HepG2 (cell line): Measurements from ENCODE around the gene GCG. TPM values are rescaled to one million over a fixed set of nuclear protein-coding genes. Genes with fewer than 3 reads are reported as not detected.

Experiments used
- ARNTL ChIP-seq: sonication (generic); formaldehyde crosslinking; IDR thresholded peaks from 2 replicates; pipeline ENCODE4 v1.4.0; 2020; ENCODE audit warnings: mild to moderate bottlenecking, missing genetic modification reagents
- HES4 ChIP-seq: sonication (generic); formaldehyde crosslinking; IDR thresholded peaks from 2 replicates; pipeline ENCODE4 v1.9.0; 2021; ENCODE audit warnings: mild to moderate bottlenecking, missing genetic modification reagents, borderline replicate concordance
- KDM4B ChIP-seq: sonication (generic); formaldehyde crosslinking; IDR thresholded peaks from 2 replicates; pipeline ENCODE4 v1.4.0; 2020; ENCODE audit warnings: missing genetic modification reagents
- KLF12 ChIP-seq: sonication (generic); formaldehyde crosslinking; IDR thresholded peaks from 2 replicates; pipeline ENCODE4 v1.4.0; 2020; ENCODE audit warnings: missing genetic modification reagents, borderline replicate concordance
- MAZ ChIP-seq, 2 experiments: sonication (generic) in 1 of 2; formaldehyde crosslinking in 1 of 2; IDR thresholded peaks; 2 replicates each; pipeline versions ENCODE4 v1.5.0 to v1.6.1; 2012 to 2020; ENCODE audit warnings: low read depth in 2 of 2, mild to moderate bottlenecking in 2 of 2, borderline replicate concordance in 1 of 2, improper control_type of control experiment in 1 of 2, low read length in 1 of 2, missing genetic modification reagents in 1 of 2, moderate library complexity in 1 of 2
- NCOA2 ChIP-seq: sonication (generic); formaldehyde crosslinking; IDR thresholded peaks from 2 replicates; pipeline ENCODE4 v1.8.0; 2022; ENCODE audit warnings: inconsistent platforms
- NFIB ChIP-seq: sonication (generic); formaldehyde crosslinking; IDR thresholded peaks from 2 replicates; pipeline ENCODE4 v1.9.0; 2021; ENCODE audit warnings: missing genetic modification reagents, mild to moderate bottlenecking, borderline replicate concordance
- NPAS2 ChIP-seq: sonication (generic); formaldehyde crosslinking; IDR thresholded peaks from 2 replicates; pipeline ENCODE4 v1.8.0; 2022; ENCODE audit warnings: mild to moderate bottlenecking, missing genetic modification reagents, borderline replicate concordance
- PITX1 ChIP-seq: sonication (generic); formaldehyde crosslinking; IDR thresholded peaks from 2 replicates; pipeline ENCODE4 v1.5.1; 2020; ENCODE audit warnings: mild to moderate bottlenecking, missing genetic modification reagents
- PLRG1 ChIP-seq: fragments of 450-650 bp; conservative IDR thresholded peaks from 2 replicates; pipeline ENCODE4 v1.6.1; 2016
- SRSF1 ChIP-seq: fragments of 200-400 bp; formaldehyde crosslinking; optimal IDR thresholded peaks from 2 replicates; pipeline ENCODE3; 2017; ENCODE audit warnings: mild to moderate bottlenecking, low read depth, low read length, moderate library complexity
- STAG1 ChIP-seq: sonication (generic); formaldehyde crosslinking; IDR thresholded peaks from 2 replicates; pipeline ENCODE4 v1.4.0; 2020; ENCODE audit warnings: missing genetic modification reagents
- ZFYVE20 ChIP-seq: sonication (generic); formaldehyde crosslinking; IDR thresholded peaks from 2 replicates; pipeline ENCODE4 v1.8.0; 2023; ENCODE audit warnings: low read depth, mild to moderate bottlenecking, moderate library complexity, missing genetic modification reagents, borderline replicate concordance
- ZKSCAN1 ChIP-seq: fragments of 150-350 bp; IDR thresholded peaks from 2 replicates; pipeline ENCODE4 v1.6.1; 2014; ENCODE audit warnings: low read length
- ZNF263 ChIP-seq: sonication (generic); formaldehyde crosslinking; IDR thresholded peaks from 2 replicates; pipeline ENCODE4 v1.4.0; 2020; ENCODE audit warnings: missing genetic modification reagents
- ZNF335 ChIP-seq: sonication (generic); formaldehyde crosslinking; IDR thresholded peaks from 2 replicates; pipeline ENCODE4 v1.4.0; 2020; ENCODE audit warnings: missing genetic modification reagents
- ZNF562 ChIP-seq: sonication (generic); formaldehyde crosslinking; IDR thresholded peaks from 2 replicates; pipeline ENCODE4 v1.8.0; 2022; ENCODE audit warnings: missing genetic modification reagents, borderline replicate concordance
- ZNF775 ChIP-seq: sonication (generic); formaldehyde crosslinking; IDR thresholded peaks from 2 replicates; pipeline ENCODE4 v1.4.0; 2020; ENCODE audit warnings: missing genetic modification reagents, mild to moderate bottlenecking, moderate library complexity, borderline replicate concordance
- polyA plus RNA-seq, 8 experiments: library from polyadenylated mRNA; depleted of rRNA in 3 of 8; stranded (reverse) in 7 of 8; unstranded in 1 of 8; fragments of >200 nt; fragmentation: Illumina TruSeq in 4 of 8; extraction: Trizol in 4 of 8; gene quantifications; 2 replicates each; pipeline versions ENCODE4 v1.2.1 to v1.2.3, GENCODE V29; 2011 to 2016; ENCODE audit warnings: low read depth in 4 of 8, missing spikeins in 1 of 8, mixed read lengths in 1 of 8; ENCODE audit not compliant: insufficient read depth in 1 of 8
- total RNA-seq, 5 experiments: library from RNA; depleted of rRNA; stranded (reverse); fragments of >200 nt; fragmentation: Illumina TruSeq; extraction: Trizol; gene quantifications; 2 replicates each; pipeline ENCODE4 v1.2.3, GENCODE V29; 2016; ENCODE audit warnings: low read depth in 1 of 5
- TF ChIP-seq, protein P1 (sequence below): sonication (generic); formaldehyde crosslinking; IDR thresholded peaks from 2 replicates; pipeline ENCODE4 v1.5.0; 2020; ENCODE audit warnings: missing genetic modification reagents
- TF ChIP-seq, protein P2 (sequence below): sonication (generic); formaldehyde crosslinking; IDR thresholded peaks from 2 replicates; pipeline ENCODE4 v1.4.0; 2020; ENCODE audit warnings: mild to moderate bottlenecking, missing genetic modification reagents
- TF ChIP-seq, protein P3 (sequence below): sonication (generic); formaldehyde crosslinking; IDR thresholded peaks from 2 replicates; pipeline ENCODE4 v1.8.0; 2023; ENCODE audit warnings: mild to moderate bottlenecking, missing genetic modification reagents
- TF ChIP-seq, protein P4 (sequence below): sonication (generic); formaldehyde crosslinking; IDR thresholded peaks from 2 replicates; pipeline ENCODE4 v1.9.0; 2021; ENCODE audit warnings: missing genetic modification reagents, borderline replicate concordance

The GCG gene
- total and polyA plus RNA-seq, 2 of the 13 experiments (the other 11 are each of a cell fraction or from before 2014, with no cell fraction given): not detected

DNA sequence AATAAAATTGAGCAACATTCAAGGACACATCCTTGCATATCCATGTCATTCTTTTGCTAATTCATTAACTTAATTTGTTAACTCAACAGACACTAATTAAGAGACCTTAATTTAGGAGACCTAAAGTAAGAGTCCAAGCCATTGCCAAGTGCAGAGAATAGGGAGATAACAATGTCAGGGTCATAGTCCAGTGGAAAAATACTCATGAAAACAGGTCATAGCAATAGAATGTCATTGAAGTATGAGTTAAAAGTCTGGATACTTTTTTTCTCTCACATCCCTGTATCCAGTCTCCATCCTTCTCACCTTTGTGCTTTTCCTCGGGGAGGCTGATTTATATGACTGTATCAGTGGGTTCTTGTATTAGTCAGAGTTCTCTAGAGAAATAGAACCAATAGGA lies 51.5 kb downstream of the GCG start (continued):
- TF ChIP-seq HES4 (no peak), PLRG1 (no peak), ZKSCAN1 (no peak), NCOA2 (CRISPR knock-in tag) (peak; percentile 56; the same call in 1 of the 2 replicates), ZFYVE20 (CRISPR knock-in tag) (no peak), ZNF775 (CRISPR knock-in tag) (no peak), ZNF335 (CRISPR knock-in tag) (no peak), NPAS2 (CRISPR knock-in tag) (no peak), ARNTL (no peak), STAG1 (CRISPR knock-in tag) (no peak), ZNF263 (CRISPR knock-in tag) (no peak), KDM4B (no peak), SRSF1 (no peak), MAZ (IDR thresholded peaks at IDR 0.05; ENCODE audit: borderline replicate concordance, low read depth, low read length) (no peak), MAZ (CRISPR knock-in tag; IDR thresholded peaks at IDR 0.05; ENCODE audit: low read depth) (no peak), PITX1 (CRISPR knock-in tag) (no peak), ZNF562 (CRISPR knock-in tag) (no peak), KLF12 (no peak), NFIB (no peak)
- TF ChIP-seq, protein P1, sequence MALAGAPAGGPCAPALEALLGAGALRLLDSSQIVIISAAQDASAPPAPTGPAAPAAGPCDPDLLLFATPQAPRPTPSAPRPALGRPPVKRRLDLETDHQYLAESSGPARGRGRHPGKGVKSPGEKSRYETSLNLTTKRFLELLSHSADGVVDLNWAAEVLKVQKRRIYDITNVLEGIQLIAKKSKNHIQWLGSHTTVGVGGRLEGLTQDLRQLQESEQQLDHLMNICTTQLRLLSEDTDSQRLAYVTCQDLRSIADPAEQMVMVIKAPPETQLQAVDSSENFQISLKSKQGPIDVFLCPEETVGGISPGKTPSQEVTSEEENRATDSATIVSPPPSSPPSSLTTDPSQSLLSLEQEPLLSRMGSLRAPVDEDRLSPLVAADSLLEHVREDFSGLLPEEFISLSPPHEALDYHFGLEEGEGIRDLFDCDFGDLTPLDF (CRISPR knock-in tag): no peak
- TF ChIP-seq, protein P2, sequence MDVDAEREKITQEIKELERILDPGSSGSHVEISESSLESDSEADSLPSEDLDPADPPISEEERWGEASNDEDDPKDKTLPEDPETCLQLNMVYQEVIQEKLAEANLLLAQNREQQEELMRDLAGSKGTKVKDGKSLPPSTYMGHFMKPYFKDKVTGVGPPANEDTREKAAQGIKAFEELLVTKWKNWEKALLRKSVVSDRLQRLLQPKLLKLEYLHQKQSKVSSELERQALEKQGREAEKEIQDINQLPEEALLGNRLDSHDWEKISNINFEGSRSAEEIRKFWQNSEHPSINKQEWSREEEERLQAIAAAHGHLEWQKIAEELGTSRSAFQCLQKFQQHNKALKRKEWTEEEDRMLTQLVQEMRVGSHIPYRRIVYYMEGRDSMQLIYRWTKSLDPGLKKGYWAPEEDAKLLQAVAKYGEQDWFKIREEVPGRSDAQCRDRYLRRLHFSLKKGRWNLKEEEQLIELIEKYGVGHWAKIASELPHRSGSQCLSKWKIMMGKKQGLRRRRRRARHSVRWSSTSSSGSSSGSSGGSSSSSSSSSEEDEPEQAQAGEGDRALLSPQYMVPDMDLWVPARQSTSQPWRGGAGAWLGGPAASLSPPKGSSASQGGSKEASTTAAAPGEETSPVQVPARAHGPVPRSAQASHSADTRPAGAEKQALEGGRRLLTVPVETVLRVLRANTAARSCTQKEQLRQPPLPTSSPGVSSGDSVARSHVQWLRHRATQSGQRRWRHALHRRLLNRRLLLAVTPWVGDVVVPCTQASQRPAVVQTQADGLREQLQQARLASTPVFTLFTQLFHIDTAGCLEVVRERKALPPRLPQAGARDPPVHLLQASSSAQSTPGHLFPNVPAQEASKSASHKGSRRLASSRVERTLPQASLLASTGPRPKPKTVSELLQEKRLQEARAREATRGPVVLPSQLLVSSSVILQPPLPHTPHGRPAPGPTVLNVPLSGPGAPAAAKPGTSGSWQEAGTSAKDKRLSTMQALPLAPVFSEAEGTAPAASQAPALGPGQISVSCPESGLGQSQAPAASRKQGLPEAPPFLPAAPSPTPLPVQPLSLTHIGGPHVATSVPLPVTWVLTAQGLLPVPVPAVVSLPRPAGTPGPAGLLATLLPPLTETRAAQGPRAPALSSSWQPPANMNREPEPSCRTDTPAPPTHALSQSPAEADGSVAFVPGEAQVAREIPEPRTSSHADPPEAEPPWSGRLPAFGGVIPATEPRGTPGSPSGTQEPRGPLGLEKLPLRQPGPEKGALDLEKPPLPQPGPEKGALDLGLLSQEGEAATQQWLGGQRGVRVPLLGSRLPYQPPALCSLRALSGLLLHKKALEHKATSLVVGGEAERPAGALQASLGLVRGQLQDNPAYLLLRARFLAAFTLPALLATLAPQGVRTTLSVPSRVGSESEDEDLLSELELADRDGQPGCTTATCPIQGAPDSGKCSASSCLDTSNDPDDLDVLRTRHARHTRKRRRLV: no peak
- TF ChIP-seq, protein P3, sequence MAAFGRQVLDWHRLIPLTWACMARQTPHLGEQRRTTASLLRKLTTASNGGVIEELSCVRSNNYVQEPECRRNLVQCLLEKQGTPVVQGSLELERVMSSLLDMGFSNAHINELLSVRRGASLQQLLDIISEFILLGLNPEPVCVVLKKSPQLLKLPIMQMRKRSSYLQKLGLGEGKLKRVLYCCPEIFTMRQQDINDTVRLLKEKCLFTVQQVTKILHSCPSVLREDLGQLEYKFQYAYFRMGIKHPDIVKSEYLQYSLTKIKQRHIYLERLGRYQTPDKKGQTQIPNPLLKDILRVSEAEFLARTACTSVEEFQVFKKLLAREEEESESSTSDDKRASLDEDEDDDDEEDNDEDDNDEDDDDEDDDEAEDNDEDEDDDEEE: no peak
- TF ChIP-seq, protein P4, sequence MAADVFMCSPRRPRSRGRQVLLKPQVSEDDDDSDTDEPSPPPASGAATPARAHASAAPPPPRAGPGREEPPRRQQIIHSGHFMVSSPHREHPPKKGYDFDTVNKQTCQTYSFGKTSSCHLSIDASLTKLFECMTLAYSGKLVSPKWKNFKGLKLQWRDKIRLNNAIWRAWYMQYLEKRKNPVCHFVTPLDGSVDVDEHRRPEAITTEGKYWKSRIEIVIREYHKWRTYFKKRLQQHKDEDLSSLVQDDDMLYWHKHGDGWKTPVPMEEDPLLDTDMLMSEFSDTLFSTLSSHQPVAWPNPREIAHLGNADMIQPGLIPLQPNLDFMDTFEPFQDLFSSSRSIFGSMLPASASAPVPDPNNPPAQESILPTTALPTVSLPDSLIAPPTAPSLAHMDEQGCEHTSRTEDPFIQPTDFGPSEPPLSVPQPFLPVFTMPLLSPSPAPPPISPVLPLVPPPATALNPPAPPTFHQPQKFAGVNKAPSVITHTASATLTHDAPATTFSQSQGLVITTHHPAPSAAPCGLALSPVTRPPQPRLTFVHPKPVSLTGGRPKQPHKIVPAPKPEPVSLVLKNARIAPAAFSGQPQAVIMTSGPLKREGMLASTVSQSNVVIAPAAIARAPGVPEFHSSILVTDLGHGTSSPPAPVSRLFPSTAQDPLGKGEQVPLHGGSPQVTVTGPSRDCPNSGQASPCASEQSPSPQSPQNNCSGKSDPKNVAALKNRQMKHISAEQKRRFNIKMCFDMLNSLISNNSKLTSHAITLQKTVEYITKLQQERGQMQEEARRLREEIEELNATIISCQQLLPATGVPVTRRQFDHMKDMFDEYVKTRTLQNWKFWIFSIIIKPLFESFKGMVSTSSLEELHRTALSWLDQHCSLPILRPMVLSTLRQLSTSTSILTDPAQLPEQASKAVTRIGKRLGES (CRISPR knock-in tag): no peak
